Gastroesophageal sphincter (tissue), 4 donors: ENCODE data around the gene ZER1. TPM values are rescaled to one million over a fixed set of nuclear protein-coding genes. Genes with fewer than 3 reads are reported as not detected.
"Not testable (repeated sequence)": the region's sequence is repeated elsewhere in the genome, so short reads cannot be mapped to it uniquely, and the experiment has no call there.

ENCODE experiments used
- ATAC-seq: fragments of 150-250 bp; one replicate; pipeline ENCODE4 v1.9.1; 2016; ENCODE audit warnings: mild to moderate bottlenecking, moderate library complexity
- H3K27ac ChIP-seq, 4 donors: fragments of 200-600 bp; sonication (generic) in 3 of 4; 1 replicate in 3 of 4; 2 replicates in 1 of 4; pipeline ENCODE4 v1.5.1; 2016 to 2019
- H3K27me3 ChIP-seq: fragments of 200-600 bp; sonication (generic); one replicate; pipeline ENCODE4 v1.5.1; 2019
- H3K36me3 ChIP-seq, 2 donors: fragments of 200-600 bp; sonication (generic); one replicate each; pipeline ENCODE4 v1.5.1; 2019; ENCODE audit warnings: control low read depth in 1 of 2
- H3K4me1 ChIP-seq, 3 donors: fragments of 200-600 bp; sonication (generic); 1 replicate in 2 of 3; 2 replicates in 1 of 3; pipeline ENCODE4 v1.5.1; 2016 to 2019; ENCODE audit warnings: control low read depth in 2 of 3
- H3K4me3 ChIP-seq, 2 donors: fragments of 200-600 bp; sonication (generic); one replicate each; pipeline ENCODE4 v1.5.1; 2019; ENCODE audit warnings: mild to moderate bottlenecking in 1 of 2, moderate library complexity in 1 of 2
- H3K9me3 ChIP-seq, 3 donors: fragments of 200-600 bp; sonication (generic); one replicate each; pipeline ENCODE4 v1.5.1; 2017 to 2019; ENCODE audit warnings: control low read depth in 2 of 3
- CTCF ChIP-seq, 4 experiments: fragments of 200-600 bp in 2 of 4; fragments of 450-650 bp in 2 of 4; sonication (generic) in 1 of 4; IDR thresholded peaks; one replicate each; pipeline ENCODE4 v1.5.1; 2017 to 2019; ENCODE audit warnings: antibody characterized with exemption in 4 of 4, mild to moderate bottlenecking in 2 of 4, moderate library complexity in 2 of 4
- EP300 ChIP-seq: sonication (generic); formaldehyde crosslinking; IDR thresholded peaks from one replicate; pipeline ENCODE4 v1.6.1; 2017; ENCODE audit warnings: antibody characterized with exemption, mild to moderate bottlenecking
- POLR2A ChIP-seq, 2 donors: fragments of 450-650 bp; IDR thresholded peaks; one replicate each; pipeline ENCODE4 v1.6.1; 2017; ENCODE audit warnings: antibody characterized with exemption in 2 of 2, mild to moderate bottlenecking in 2 of 2, moderate library complexity in 1 of 2
- POLR2AphosphoS5 ChIP-seq: sonication (generic); formaldehyde crosslinking; IDR thresholded peaks from one replicate; pipeline ENCODE4 v1.6.1; 2017; ENCODE audit warnings: antibody characterized with exemption
- WGBS, 2 donors: methylation state at CpG; one replicate each; pipeline ENCODE4 v1.1.5; 2018; ENCODE audit warnings: low coverage in 1 of 2; 5-methylcytosine and 5-hydroxymethylcytosine counted together
- total RNA-seq, 4 donors: library from RNA; depleted of rRNA; stranded (reverse); fragments of >200 nt; gene quantifications; one replicate each; pipeline ENCODE4 v1.1.0, GENCODE V29; 2016

The ZER1 gene
- total RNA-seq, 4 donors from 2014 or later: 55.1 to 104 (median 60.2) TPM

GRCh38 chr9:128702445-128702948 is 69.2 kb downstream of the ZER1 start, which contains the start of gene PKN3:
PKN3 (plus strand) TSS chr9:128702503; CDS start chr9:128702916, 413 bp downstream.
- Histone ChIP-seq H3K9me3 (no peaks in the 10 kb centered on the region), H3K4me3 (peak within 1 kb of the TSS; percentile 67 to 82), H3K4me1 (peaks cover 0 to 24% (median 4%) of the 10 kb centered on the region in 3 donors), H3K36me3 (no peaks in the 10 kb centered on the region), H3K27ac (peak within 1 kb of the TSS; percentile 12 to 84 (median 82)), H3K27me3 (no peaks in the 10 kb centered on the region)
- WGBS, 2 donors: no CpG with 5 or more reads among the region's 65 CpGs
- TF ChIP-seq CTCF (IDR thresholded peaks at IDR 0.05): peak in 3 of 4 experiments; percentile 77 to 87 (median 83)
- TF ChIP-seq POLR2AphosphoS5: no peak
- ATAC-seq: peak; percentile 89

GRCh38 chr9:128701227-128701854 is 70.4 kb downstream of the ZER1 start:
- no peak for ATAC-seq
- 60 to 72% methylated on average over 4 to 6 of the region's 10 CpGs for WGBS, 2 donors

DNA sequence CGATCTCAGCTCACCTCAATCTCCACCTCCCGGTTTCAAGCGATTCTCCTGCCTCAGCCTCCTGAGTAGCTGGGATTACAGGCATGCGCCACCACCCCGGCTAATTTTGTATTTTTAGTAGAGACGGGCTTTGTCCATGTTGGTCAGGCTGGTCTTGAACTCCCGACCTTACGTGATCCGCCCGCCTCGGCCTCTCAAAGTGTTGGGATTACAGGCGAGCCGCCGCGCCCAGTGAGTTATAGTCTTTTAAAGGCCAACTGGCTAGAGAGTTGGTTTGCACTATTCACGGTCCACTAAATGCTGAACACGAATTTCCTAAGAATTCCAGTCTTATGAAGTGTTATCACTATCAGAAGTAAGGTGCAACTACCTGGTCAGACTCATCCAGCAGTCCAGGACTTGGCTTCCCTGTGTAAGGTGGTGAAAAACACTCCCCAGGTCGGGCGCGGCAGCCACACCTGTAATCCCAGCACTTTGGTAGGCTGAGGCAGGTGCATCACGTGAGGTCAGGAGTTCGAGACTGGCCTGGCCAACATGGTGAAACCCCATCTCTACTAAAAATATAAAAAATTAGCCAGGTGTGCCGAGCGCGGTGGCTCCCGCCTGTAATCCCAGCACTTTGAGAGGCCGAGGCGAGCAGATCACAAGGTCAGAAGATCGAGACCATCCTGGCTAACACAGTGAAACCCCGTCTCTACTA is 72.5 kb downstream of the ZER1 start:
- peaks cover 2 to 30% of the 10 kb centered on the region in 2 donors for H3K36me3 ChIP-seq
- H3K4me3 ChIP-seq, H3K9me3 ChIP-seq, ATAC-seq, H3K27me3 ChIP-seq, H3K27ac ChIP-seq: not testable (repeated sequence)
- WGBS, 2 donors: 93 to 94% methylated on average over 6 to 13 of the region's 30 CpGs
- peaks cover 0 to 24% (median 4%) of the 10 kb centered on the region in 3 donors for H3K4me1 ChIP-seq

More at GRCh38 chr9:128701227-128701854, 70.4 kb downstream of the ZER1 start:
- H3K27ac ChIP-seq: no peak overlapping the region
- no peak for TF ChIP-seq POLR2A (IDR thresholded peaks at IDR 0.05)
- TF ChIP-seq POLR2AphosphoS5: no peak
- no peak for TF ChIP-seq EP300
- TF ChIP-seq CTCF (IDR thresholded peaks at IDR 0.05): no peak
- no peaks in the 10 kb centered on the region for H3K9me3 ChIP-seq
- H3K36me3 ChIP-seq: peaks cover 0 to 10% of the 10 kb centered on the region in 2 donors
- H3K27me3 ChIP-seq: no peaks in the 10 kb centered on the region
- no peak overlapping the region for H3K4me3 ChIP-seq
- peaks cover 0 to 24% (median 4%) of the 10 kb centered on the region in 3 donors for H3K4me1 ChIP-seq

- Histone ChIP-seq H3K27me3 (no peaks in the 10 kb centered on the region), H3K4me3 (no peak overlapping the region), H3K9me3 (no peaks in the 10 kb centered on the region), H3K4me1 (peaks cover 0 to 8% (median 0%) of the 10 kb centered on the region in 3 donors), H3K27ac (no peak overlapping the region), H3K36me3 (peaks cover 4 to 52% of the 10 kb centered on the region in 2 donors)
- no peak for ATAC-seq
- WGBS, 2 donors: 53 to 78% methylated on average over 4 to 5 of the region's 8 CpGs
- TF ChIP-seq POLR2AphosphoS5 (no peak), POLR2A (IDR thresholded peaks at IDR 0.05) (no peak), EP300 (no peak), CTCF (IDR thresholded peaks at IDR 0.05) (no peak)
Measured at GRCh38 chr9:128696923-128697707, 74.6 kb downstream of the ZER1 start.

GRCh38 chr9:128694344-128694743 is 77.4 kb downstream of the ZER1 start:
- H3K4me3 ChIP-seq: no peak overlapping the region
- TF ChIP-seq EP300 (no peak), CTCF (IDR thresholded peaks at IDR 0.05) (no peak), POLR2AphosphoS5 (no peak), POLR2A (IDR thresholded peaks at IDR 0.05) (no peak)
- no peak overlapping the region for H3K27ac ChIP-seq
- ATAC-seq: no peak
- peaks cover 4 to 59% of the 10 kb centered on the region in 2 donors for H3K36me3 ChIP-seq
- H3K4me1 ChIP-seq: peaks cover 4 to 24% (median 10%) of the 10 kb centered on the region in 3 donors
- H3K9me3 ChIP-seq: no peaks in the 10 kb centered on the region
- WGBS, 2 donors: 72 to 73% methylated on average over 6 of the region's 6 CpGs
- H3K27me3 ChIP-seq: no peaks in the 10 kb centered on the region

- 64 to 77% methylated on average over 3 of the region's 3 CpGs for WGBS, 2 donors
- H3K27me3 ChIP-seq, H3K9me3 ChIP-seq, H3K4me3 ChIP-seq, H3K27ac ChIP-seq, ATAC-seq: not testable (repeated sequence)
- Histone ChIP-seq H3K36me3 (peaks cover 4 to 59% of the 10 kb centered on the region in 2 donors), H3K4me1 (peaks cover 4 to 24% (median 10%) of the 10 kb centered on the region in 3 donors)
Measured at GRCh38 chr9:128693738-128694137, 78.0 kb downstream of the ZER1 start.
